KMS-11 (cell line): ENCODE data around the gene CELF5.

ENCODE experiments used
- H2AFZ ChIP-seq: fragments of 200-600 bp; sonication (generic); 2 replicates; pipeline ENCODE4 v1.6.1; 2016; ENCODE audit warnings: antibody characterized with exemption, mixed run types, low read depth
- H3K27ac ChIP-seq: fragments of 200-600 bp; sonication (generic); 2 replicates; pipeline ENCODE4 v1.6.1; 2016; ENCODE audit warnings: mild to moderate bottlenecking, mixed run types
- H3K27me3 ChIP-seq: fragments of 200-600 bp; sonication (generic); 2 replicates; pipeline ENCODE4 v1.6.1; 2017; ENCODE audit warnings: mild to moderate bottlenecking, low read depth, mixed run types, moderate library complexity; ENCODE audit not compliant: insufficient read depth
- H3K36me3 ChIP-seq: fragments of 200-600 bp; sonication (generic); 2 replicates; pipeline ENCODE4 v1.6.1; 2017; ENCODE audit warnings: mild to moderate bottlenecking, mixed run types; ENCODE audit not compliant: insufficient read depth
- H3K4me1 ChIP-seq: fragments of 200-600 bp; sonication (generic); 2 replicates; pipeline ENCODE4 v1.6.1; 2016; ENCODE audit warnings: mild to moderate bottlenecking, low read depth, mixed run types; ENCODE audit not compliant: poor library complexity, severe bottlenecking
- H3K4me2 ChIP-seq: fragments of 200-600 bp; sonication (generic); 2 replicates; pipeline ENCODE4 v1.7.0; 2016; ENCODE audit warnings: mild to moderate bottlenecking, mixed run types
- H3K4me3 ChIP-seq: fragments of 200-600 bp; sonication (generic); IDR thresholded peaks from 2 replicates; pipeline ENCODE4 v1.6.1; 2017; ENCODE audit warnings: low read depth, low read length, mixed read lengths; ENCODE audit not compliant: insufficient read depth
- H3K79me2 ChIP-seq: fragments of 200-600 bp; sonication (generic); 2 replicates; pipeline ENCODE4 v1.6.1; 2016; ENCODE audit warnings: low read depth, mixed run types; ENCODE audit not compliant: insufficient read depth
- H3K9ac ChIP-seq: fragments of 200-600 bp; sonication (generic); 2 replicates; pipeline ENCODE4 v1.6.1; 2016; ENCODE audit warnings: mild to moderate bottlenecking, mixed run types
- H4K20me1 ChIP-seq: fragments of 200-600 bp; sonication (generic); 2 replicates; pipeline ENCODE4 v1.6.1; 2016; ENCODE audit warnings: mild to moderate bottlenecking, mixed run types; ENCODE audit not compliant: insufficient read depth
- TF ChIP-seq, protein P1 (sequence below): fragments of 200-600 bp; sonication (generic); conservative IDR thresholded peaks from 2 replicates; pipeline ENCODE4 v1.6.1; 2017; ENCODE audit warnings: low read depth, mild to moderate bottlenecking, antibody characterized with exemption, low read length, moderate library complexity, mixed read lengths

The CELF5 gene

DNA sequence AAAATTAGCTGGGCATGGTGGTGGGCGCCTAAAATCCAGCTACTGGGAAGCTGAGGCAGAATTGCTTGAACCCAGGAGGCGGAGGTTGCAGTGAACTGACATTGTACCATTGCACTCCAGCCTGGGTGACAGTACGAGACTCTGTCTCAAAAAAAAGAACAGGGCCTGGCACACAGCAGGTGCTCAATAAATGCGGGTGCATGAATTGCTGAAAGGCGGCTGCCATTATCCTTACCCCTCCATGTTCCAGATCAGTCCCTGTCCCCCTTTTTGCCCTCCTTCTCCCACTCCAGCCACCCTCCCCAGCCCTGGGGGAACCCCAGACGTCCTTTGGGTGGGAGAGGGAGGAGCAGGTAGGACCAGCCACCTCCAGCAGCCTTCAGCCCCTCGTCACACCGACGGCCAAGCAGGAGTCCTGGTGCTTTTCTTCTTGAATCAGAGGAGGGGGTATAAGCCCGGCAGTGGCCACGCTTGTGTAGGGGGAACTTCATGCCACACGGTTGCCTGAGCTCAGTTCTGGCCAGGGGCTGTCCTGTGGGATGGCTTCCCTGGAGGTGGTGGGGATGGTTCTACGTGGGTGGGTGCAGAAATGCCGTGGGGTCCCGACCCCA is 121.5 kb downstream of the CELF5 start:
- Histone ChIP-seq H4K20me1 (no peaks in the 10 kb centered on the region), H2AFZ (no peak overlapping the region), H3K4me2 (no peak overlapping the region), H3K79me2 (no peaks in the 10 kb centered on the region), H3K27me3 (peaks cover 3% of the 10 kb centered on the region; the same call in 1 of the 2 replicates), H3K4me1 (no peaks in the 10 kb centered on the region), H3K27ac (no peak overlapping the region), H3K9ac (no peak overlapping the region), H3K4me3 (no peak overlapping the region), H3K36me3 (no peaks in the 10 kb centered on the region)
- TF ChIP-seq, protein P1, sequence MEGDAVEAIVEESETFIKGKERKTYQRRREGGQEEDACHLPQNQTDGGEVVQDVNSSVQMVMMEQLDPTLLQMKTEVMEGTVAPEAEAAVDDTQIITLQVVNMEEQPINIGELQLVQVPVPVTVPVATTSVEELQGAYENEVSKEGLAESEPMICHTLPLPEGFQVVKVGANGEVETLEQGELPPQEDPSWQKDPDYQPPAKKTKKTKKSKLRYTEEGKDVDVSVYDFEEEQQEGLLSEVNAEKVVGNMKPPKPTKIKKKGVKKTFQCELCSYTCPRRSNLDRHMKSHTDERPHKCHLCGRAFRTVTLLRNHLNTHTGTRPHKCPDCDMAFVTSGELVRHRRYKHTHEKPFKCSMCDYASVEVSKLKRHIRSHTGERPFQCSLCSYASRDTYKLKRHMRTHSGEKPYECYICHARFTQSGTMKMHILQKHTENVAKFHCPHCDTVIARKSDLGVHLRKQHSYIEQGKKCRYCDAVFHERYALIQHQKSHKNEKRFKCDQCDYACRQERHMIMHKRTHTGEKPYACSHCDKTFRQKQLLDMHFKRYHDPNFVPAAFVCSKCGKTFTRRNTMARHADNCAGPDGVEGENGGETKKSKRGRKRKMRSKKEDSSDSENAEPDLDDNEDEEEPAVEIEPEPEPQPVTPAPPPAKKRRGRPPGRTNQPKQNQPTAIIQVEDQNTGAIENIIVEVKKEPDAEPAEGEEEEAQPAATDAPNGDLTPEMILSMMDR, result no peak
